ENCODE measurements around the gene RASGRP3.
A peak's percentile ranks its signal among the peaks of the same experiment; 100 is the strongest.
"Not testable (repeated sequence)": the region's sequence is repeated elsewhere in the genome, so short reads cannot be mapped to it uniquely, and the experiment has no call there.

The RASGRP3 gene

GRCh38 chr2:33476131-33476792, at the start of gene RASGRP3:
Gene RASGRP3 (plus strand): TSS chr2:33476649. CDS start chr2:33515137, 38,488 bp downstream.
- peak; percentile 81 for DNase-seq (ENCODE audit: low read depth)

DNA sequence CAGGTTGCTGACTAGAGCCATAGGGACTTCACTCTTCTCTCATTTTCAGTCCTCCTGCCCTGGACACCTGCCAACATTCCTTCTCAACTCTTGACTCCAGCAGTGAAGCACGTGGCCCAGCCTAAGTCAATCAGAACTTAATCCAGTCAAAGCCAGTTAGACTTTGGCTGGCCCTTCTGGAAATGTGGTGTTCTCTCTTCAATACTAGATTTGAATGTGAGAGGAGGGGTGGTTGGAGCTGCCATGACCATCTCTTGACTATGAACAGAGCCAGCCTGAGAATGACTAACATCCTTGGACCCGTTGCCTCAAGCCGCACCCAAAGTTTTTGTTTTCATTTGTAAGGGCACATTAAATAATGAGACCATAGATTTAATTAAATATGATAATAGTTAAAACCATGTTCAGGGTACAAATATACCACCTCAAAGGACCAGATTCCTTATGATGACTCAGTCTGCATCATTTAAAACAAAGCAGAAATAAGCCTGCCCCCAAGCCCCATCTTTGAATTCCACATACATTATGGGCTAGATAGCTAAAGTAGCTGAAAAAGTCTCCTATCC, 49.7 kb upstream of the RASGRP3 start:
- DNase-seq (ENCODE audit: low read depth), result no peak

DNA sequence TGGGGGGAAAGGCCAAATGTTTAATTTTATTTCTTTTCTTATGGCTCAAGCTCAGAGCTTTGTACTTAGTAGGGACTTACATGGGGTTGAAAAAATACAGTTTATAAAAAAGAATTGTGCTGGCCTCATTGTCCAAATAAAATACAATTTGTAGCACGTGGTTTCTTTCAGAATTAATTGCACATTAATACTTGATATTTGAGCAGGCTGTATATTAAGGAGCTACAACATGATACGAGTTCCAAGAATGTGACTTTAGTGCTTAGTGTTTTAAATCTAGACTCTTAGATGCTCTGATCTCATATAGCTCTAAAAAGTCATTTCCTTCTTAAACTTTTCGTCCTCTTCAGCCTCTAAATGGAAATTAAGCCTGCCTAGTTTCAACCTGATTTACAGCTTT, 46.4 kb upstream of the RASGRP3 start:
- DNase-seq (ENCODE audit: low read depth), result no peak

GRCh38 chr2:33430856-33431255, 45.6 kb upstream of the RASGRP3 start:
- no peak for DNase-seq (ENCODE audit: low read depth)

DNA sequence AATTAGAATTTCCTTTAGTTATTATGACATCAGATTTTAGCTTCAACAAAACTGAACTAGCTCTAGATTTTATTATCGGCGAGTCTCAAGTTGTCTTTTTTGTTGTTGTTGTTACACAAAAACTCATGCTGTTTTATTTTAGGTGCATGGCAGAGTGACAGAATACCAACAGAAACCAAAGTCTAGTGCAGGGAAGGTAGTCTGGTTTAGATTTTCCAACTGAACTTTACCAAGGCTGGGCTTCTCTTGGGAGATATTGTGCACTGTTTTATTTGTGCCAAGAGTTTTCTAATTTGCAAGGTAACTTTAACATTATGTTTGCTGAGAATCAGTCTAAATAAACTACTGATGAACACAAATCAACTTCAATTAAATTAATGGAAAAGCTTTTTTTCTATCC, 43.6 kb upstream of the RASGRP3 start:
- DNase-seq (ENCODE audit: low read depth), result no peak

DNA sequence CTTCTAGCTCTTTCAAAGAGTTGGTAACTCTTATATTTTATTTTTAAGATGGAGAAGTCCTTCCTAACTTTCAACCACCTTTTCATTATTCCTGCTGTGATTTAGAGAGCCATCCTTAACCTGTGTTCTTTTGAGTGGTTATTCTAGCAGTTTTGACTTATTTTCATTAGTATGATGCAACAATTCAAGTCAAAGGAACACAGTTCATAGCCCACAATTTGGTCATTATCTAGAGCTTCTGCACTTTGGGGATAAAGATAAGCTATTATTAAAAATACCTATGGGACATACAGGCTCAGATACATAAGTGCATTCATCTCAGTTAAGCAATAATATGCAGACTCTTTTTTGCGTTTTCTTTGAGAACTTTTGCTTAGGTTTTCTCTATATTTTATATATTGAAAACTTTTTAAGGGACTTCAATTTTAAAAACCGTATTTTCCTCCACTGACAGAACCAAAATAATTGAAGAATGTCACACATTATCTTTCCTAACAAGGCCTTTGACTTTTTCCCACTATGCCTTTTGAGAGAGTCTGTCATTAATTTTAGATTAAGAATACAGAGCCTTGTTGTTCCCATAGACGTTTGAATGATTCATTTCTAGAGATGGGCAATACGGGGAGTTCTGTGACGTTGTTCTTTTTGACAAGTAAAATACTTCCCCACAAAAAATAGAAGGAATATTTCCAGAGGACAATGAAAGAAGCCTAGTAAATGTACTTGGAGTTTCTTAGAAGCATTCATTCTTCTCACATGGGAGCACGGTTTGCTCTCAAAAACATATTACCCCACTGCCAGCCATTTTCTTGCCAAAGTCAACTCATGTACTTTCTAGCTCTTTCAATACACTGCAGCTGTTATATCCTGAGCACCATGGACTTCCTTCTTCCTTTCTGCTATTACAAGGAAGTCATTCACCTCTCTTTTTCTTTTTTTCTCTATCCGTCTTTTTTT, 42.9 kb upstream of the RASGRP3 start:
- DNase-seq (ENCODE audit: low read depth), result no peak

GRCh38 chr2:33435518-33435917, 40.9 kb upstream of the RASGRP3 start:
- DNase-seq (ENCODE audit: low read depth), result no peak

GRCh38 chr2:33436083-33436482, 40.4 kb upstream of the RASGRP3 start:
- no peak for DNase-seq (ENCODE audit: low read depth)

DNA sequence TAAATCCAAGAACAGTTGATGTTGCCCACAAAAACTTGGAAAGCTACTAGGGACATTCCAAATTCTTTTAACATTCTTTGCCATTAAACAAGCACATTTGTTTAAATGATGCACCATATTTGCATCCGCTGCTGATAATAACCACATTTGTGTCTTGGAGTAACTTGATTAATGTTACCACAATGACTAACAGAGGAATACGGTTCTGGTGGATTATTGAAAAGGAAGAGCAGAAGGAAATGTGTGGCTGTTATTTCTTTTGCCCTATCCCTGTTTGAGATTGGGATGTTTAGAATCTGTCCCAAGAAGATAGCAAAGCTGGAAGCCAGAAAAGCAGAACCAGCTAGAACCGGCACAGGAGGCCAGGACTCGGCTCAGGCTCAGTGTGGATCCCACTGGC, 39.2 kb upstream of the RASGRP3 start:
- peak; percentile 40 for DNase-seq (ENCODE audit: low read depth)

DNA sequence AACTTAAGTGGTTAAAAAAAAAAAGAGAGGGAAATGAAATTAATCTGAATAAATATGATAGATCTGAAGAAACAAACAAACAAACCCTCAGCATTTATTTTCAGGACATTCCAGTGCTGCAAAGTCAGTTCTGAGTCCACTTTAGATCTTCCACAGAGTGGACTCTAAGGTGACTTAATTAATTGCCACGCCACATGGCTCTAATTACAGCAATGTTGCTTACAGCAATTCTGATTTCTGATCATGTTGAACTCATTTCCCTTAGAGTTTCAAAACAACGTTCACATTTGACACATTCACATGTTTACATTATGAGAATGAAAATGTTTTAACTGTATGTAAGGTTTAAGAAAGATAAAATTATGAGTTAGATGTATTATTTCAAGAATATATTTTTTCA, 38.6 kb upstream of the RASGRP3 start:
- DNase-seq (ENCODE audit: low read depth), result no peak

DNA sequence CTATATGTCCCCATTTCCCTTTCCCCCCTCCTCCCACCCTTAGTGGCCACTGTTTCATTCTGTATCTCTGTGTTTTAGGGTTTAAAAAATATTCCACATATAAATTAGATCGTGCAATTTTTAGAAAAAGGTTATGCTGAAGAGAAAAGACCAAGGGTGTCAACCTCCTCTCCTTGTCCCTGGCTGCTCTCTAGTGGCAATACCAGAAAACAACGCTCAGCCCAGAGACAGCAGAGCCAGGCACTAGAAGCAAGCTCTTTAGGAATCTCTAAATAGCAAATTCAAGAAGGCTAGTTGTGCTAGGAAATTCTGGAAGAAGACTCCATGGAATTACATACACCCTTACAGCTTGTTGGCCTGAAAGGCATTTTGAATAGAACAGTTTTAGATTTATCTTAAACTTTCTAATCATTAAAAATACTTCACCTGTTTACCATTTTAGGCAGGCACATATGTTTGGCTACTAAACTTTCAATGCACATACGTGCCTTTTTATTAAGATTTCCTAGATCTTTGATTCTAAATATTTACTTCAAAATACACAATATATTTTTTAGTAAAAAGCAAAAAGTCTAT, 35.1 kb upstream of the RASGRP3 start:
- DNase-seq (ENCODE audit: low read depth), result peak; percentile 54

DNA sequence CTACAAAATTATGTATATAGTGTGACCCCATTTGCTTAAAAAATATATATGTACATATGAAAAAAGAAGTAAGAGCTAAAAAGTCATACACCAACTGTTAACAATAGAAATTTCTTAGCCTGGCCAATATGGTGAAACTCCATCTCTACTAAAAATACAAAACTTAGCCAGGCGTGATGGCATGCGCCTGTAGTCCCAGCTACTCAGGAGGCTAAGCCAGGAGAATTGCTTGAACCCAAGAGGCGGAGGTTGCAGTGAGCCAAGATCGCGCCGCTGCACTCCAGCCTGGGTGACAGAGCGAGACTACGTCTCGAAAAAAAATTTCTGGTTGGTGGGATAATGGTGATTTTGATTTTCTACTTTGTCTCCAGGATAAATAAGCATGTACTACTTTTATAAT, 34.4 kb upstream of the RASGRP3 start:
- DNase-seq (ENCODE audit: low read depth), result not testable (repeated sequence)

GRCh38 chr2:33442528-33443079, 33.8 kb upstream of the RASGRP3 start:
- no peak for DNase-seq (ENCODE audit: low read depth)

GRCh38 chr2:33443274-33443829, 33.1 kb upstream of the RASGRP3 start:
- DNase-seq (ENCODE audit: low read depth), result no peak

DNA sequence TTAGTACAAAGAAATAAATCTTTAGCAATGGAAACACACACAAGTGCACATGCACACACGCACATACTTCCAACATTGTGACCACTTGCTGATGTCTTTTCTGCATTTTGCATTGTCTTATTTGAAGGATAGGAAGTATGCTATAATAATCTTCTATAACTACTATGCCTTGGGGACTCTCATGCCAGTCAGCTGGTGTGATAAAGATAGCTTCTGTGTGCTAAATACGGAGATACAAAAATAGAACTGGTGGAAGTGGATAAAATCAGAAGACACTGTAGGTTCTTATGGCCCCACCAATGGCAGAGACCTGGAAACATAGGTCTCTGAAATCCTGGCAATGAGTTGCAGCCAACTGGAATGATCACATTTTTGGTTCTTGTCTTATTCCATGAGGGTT, 31.5 kb upstream of the RASGRP3 start:
- no peak for DNase-seq (ENCODE audit: low read depth)

- no peak for DNase-seq (ENCODE audit: low read depth)
Measured at GRCh38 chr2:33448220-33448899, 28.1 kb upstream of the RASGRP3 start.

GRCh38 chr2:33451214-33451613, 25.2 kb upstream of the RASGRP3 start:
- DNase-seq (ENCODE audit: low read depth), result no peak

DNA sequence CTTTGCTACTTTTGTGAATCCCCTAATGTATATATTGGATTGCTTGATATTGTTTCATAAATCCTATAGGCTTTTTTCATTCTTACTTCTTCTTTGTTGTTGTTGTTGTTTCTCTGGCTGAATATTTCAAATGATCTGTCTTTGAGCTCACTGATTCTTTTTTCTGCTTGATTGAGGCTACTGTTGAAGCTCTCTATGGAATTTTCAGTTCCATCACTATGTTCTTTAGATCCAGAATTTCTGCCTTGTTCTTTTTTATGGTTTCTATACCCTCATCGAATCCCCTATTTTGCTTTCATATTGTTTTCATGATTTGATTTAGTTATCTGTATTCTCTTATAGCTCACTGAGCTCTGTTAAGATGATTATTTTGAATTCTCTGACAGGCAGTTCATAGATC, 24.6 kb upstream of the RASGRP3 start:
- DNase-seq (ENCODE audit: low read depth), result no peak

GRCh38 chr2:33452545-33452944, 23.9 kb upstream of the RASGRP3 start:
- DNase-seq (ENCODE audit: low read depth), result no peak

GRCh38 chr2:33453905-33454479, 22.5 kb upstream of the RASGRP3 start:
- DNase-seq (ENCODE audit: low read depth), result no peak
